Karpas-422 (cell line): Measurements from ENCODE around the gene ADAM22. TPM values are rescaled to one million over a fixed set of nuclear protein-coding genes. Genes with fewer than 3 reads are reported as not detected.

Source experiments
- DNase-seq: peaks from one replicate; pipeline ENCODE4 v3.0.0-alpha.2; 2015
- H2AFZ ChIP-seq: fragments of 200-600 bp; sonication (generic); 2 replicates; pipeline ENCODE4 v1.6.1; 2014; ENCODE audit warnings: antibody characterized with exemption, low read length, mixed read lengths
- H3K27ac ChIP-seq: fragments of 200-600 bp; sonication (generic); 2 replicates; pipeline ENCODE4 v1.5.1; 2014; ENCODE audit warnings: mild to moderate bottlenecking, low read length, moderate library complexity
- H3K27me3 ChIP-seq: fragments of 200-600 bp; sonication (generic); 2 replicates; pipeline ENCODE4 v1.6.1; 2014; ENCODE audit warnings: low read length, mixed read lengths
- H3K36me3 ChIP-seq: fragments of 200-600 bp; sonication (generic); 2 replicates; pipeline ENCODE4 v1.6.1; 2014; ENCODE audit warnings: low read length, mixed read lengths; ENCODE audit not compliant: insufficient read depth
- H3K4me1 ChIP-seq: fragments of 200-600 bp; sonication (generic); 2 replicates; pipeline ENCODE4 v1.6.1; 2014; ENCODE audit warnings: mild to moderate bottlenecking, low read length, mixed read lengths
- H3K4me2 ChIP-seq: fragments of 200-600 bp; sonication (generic); 2 replicates; pipeline ENCODE4 v1.6.1; 2014; ENCODE audit warnings: low read length, low read depth, mild to moderate bottlenecking; ENCODE audit not compliant: poor library complexity, severe bottlenecking
- H3K4me3 ChIP-seq: fragments of 200-600 bp; sonication (generic); 2 replicates; pipeline ENCODE4 v1.5.1; 2014; ENCODE audit warnings: mild to moderate bottlenecking, antibody characterized with exemption, low read length, mixed read lengths
- H3K79me2 ChIP-seq: fragments of 200-600 bp; sonication (generic); 2 replicates; pipeline ENCODE4 v1.6.1; 2014; ENCODE audit warnings: mild to moderate bottlenecking, low read length, mixed read lengths
- H3K9ac ChIP-seq: fragments of 200-600 bp; sonication (generic); 2 replicates; pipeline ENCODE4 v1.6.0; 2014; ENCODE audit warnings: low read length
- H3K9me2 ChIP-seq: fragments of 200-600 bp; sonication (generic), shearing (Covaris generic); replicated peaks from 2 replicates; pipeline ENCODE4 v1.6.0; 2014; ENCODE audit warnings: mild to moderate bottlenecking, low read length, moderate library complexity; ENCODE audit not compliant: insufficient read depth
- H3K9me3 ChIP-seq: fragments of 300-700, 200-600 bp; sonication (generic); 2 replicates; pipeline ENCODE4 v1.6.1; 2014; ENCODE audit warnings: low read length, mixed read lengths
- H4K20me1 ChIP-seq: fragments of 200-600 bp; sonication (generic); 2 replicates; pipeline ENCODE4 v1.6.1; 2014; ENCODE audit warnings: mild to moderate bottlenecking, antibody characterized with exemption, low read length, low read depth; ENCODE audit not compliant: insufficient read depth
- total RNA-seq: library from RNA; depleted of rRNA; stranded (reverse); fragments of >200 nt; shearing (Covaris generic); gene quantifications from 2 replicates; pipeline ENCODE4 v1.2.3, GENCODE V29; 2014; ENCODE audit warnings: low replicate concordance

Gene ADAM22
- total RNA-seq, 1 experiment from 2014 or later: 6.1 TPM

DNA sequence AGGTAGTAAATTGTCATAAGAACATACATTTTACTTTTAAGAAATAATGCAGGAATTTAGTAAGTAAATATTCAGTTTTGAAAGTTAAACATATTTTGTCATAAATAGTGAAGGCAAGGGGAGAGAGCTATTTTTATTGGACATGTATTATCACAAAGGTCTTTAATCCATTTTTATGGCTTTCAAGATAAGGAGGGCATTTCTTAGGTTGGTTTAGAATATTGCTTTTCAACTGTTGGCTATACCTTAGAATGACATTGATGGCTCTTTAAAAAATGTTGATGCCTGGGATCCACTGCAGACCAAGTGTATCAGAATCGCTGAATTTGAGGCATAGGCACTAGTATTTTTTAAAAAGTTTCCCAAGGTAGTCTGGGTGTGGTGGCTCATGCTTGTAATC, 34.0 kb downstream of the ADAM22 start:
- Histone ChIP-seq H3K4me2 (no peak overlapping the region), H3K36me3 (no peaks in the 10 kb centered on the region), H3K9me2 (no peaks in the 10 kb centered on the region), H4K20me1 (no peaks in the 10 kb centered on the region), H3K9ac (no peak overlapping the region), H3K27ac (no peak overlapping the region), H3K79me2 (no peaks in the 10 kb centered on the region), H3K4me1 (no peaks in the 10 kb centered on the region), H3K4me3 (no peak overlapping the region), H3K27me3 (no peaks in the 10 kb centered on the region), H2AFZ (no peak overlapping the region), H3K9me3 (no peaks in the 10 kb centered on the region)
- no peak for DNase-seq

DNA sequence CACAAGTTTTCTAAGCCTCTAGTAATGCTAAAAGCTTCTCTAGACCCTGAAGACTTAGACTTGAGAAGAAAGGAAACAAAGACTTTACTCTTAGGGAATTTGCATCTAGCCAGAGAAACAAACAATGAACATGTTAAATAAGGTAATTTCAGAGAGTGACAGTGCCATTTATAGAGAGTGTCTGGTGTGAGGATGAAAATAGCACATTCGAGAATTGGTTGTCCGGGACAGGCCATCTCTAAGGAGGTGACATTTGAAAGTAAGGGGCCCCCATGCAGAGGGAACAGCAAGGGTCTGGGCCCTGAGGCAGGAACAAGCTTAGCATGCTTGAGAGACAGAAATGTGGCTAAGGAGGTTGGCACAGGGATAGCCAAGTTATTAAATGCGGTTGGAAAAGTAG, 48.1 kb downstream of the ADAM22 start:
- Histone ChIP-seq H3K27ac (no peak overlapping the region), H3K27me3 (no peaks in the 10 kb centered on the region), H3K36me3 (no peaks in the 10 kb centered on the region), H3K9me3 (no peaks in the 10 kb centered on the region), H3K9me2 (no peaks in the 10 kb centered on the region), H4K20me1 (no peaks in the 10 kb centered on the region), H3K4me1 (peaks cover 5% of the 10 kb centered on the region; the same call in 1 of the 2 replicates), H3K79me2 (no peaks in the 10 kb centered on the region), H3K9ac (no peak overlapping the region), H2AFZ (no peak overlapping the region), H3K4me3 (no peak overlapping the region), H3K4me2 (no peak overlapping the region)
- DNase-seq: no peak

DNA sequence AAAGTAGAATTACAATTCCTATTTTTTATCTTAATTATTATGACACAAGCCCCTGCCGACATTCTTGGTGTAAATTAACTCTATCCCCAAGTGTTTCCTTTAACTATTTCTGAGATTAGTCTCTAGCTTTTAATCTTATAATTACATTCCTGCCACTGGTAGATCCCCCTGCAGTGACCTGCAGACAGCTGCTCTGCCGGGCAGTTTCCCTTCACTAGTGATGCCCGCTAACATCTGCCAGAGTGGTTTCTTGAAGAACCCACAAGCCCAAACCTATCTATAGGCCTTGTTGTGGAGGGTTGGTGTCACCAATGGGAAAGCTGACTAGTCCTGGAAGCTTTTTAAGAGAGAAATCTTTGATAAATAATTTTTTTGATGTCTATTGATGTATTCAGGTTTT, 50.0 kb downstream of the ADAM22 start:
- Histone ChIP-seq H3K4me3 (no peak overlapping the region), H4K20me1 (no peaks in the 10 kb centered on the region), H3K27me3 (no peaks in the 10 kb centered on the region), H3K36me3 (no peaks in the 10 kb centered on the region), H3K27ac (no peak overlapping the region), H3K79me2 (no peaks in the 10 kb centered on the region), H3K9me3 (no peaks in the 10 kb centered on the region), H3K4me2 (no peak overlapping the region), H2AFZ (no peak overlapping the region), H3K9me2 (no peaks in the 10 kb centered on the region), H3K4me1 (no peaks in the 10 kb centered on the region), H3K9ac (no peak overlapping the region)
- no peak for DNase-seq

DNA sequence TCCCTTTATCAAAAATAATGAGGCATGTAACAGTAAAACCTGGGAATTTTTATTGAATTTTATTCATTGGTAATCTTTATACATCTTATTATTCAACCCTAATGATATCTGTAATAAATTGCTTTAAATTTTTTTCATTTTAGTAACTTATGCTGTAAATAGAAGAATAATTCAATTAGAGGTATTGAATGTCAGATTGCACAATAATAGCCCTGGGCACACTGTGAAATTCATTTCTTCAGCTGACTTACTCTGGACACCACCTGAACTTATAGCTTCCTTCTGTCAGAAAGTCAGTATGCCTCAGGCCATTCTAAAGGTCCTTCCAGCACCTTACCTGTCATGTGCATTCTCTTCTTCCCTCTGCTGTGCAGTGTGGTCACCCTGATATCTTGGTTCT, 59.2 kb downstream of the ADAM22 start:
- H3K4me2 ChIP-seq: no peak overlapping the region
- H2AFZ ChIP-seq: no peak overlapping the region
- H3K9me3 ChIP-seq: no peaks in the 10 kb centered on the region
- no peaks in the 10 kb centered on the region for H3K36me3 ChIP-seq
- no peak overlapping the region for H3K27ac ChIP-seq
- H3K9ac ChIP-seq: no peak overlapping the region
- H4K20me1 ChIP-seq: no peaks in the 10 kb centered on the region
- no peak overlapping the region for H3K4me3 ChIP-seq
- no peaks in the 10 kb centered on the region for H3K79me2 ChIP-seq
- no peak for DNase-seq
- H3K27me3 ChIP-seq: no peaks in the 10 kb centered on the region
- H3K4me1 ChIP-seq: no peaks in the 10 kb centered on the region
- H3K9me2 ChIP-seq: no peaks in the 10 kb centered on the region

DNA sequence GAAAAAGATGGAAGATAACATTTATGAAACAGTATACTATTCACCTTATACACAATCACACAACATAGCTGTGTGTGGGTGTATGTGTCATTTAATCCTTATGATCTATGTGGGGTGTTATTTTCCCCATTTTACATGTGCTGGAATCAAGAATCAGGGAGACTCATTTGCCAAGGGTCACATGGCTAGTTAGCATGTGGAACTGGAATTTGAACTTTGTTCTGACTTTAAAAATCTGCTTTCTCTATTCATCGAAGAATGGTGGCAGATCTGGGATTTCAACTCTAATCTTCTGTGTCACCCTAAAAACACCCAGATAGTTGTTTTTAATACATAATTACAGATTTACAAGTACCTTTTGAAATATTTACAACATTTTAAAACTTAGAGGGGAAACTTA, 65.2 kb downstream of the ADAM22 start:
- Histone ChIP-seq H3K9me2 (no peaks in the 10 kb centered on the region), H3K9me3 (no peaks in the 10 kb centered on the region), H3K4me1 (no peaks in the 10 kb centered on the region), H3K27ac (no peak overlapping the region), H3K9ac (no peak overlapping the region), H3K27me3 (no peaks in the 10 kb centered on the region), H3K4me2 (no peak overlapping the region), H3K36me3 (no peaks in the 10 kb centered on the region), H3K79me2 (no peaks in the 10 kb centered on the region), H3K4me3 (no peak overlapping the region), H4K20me1 (no peaks in the 10 kb centered on the region), H2AFZ (no peak overlapping the region)
- no peak for DNase-seq

DNA sequence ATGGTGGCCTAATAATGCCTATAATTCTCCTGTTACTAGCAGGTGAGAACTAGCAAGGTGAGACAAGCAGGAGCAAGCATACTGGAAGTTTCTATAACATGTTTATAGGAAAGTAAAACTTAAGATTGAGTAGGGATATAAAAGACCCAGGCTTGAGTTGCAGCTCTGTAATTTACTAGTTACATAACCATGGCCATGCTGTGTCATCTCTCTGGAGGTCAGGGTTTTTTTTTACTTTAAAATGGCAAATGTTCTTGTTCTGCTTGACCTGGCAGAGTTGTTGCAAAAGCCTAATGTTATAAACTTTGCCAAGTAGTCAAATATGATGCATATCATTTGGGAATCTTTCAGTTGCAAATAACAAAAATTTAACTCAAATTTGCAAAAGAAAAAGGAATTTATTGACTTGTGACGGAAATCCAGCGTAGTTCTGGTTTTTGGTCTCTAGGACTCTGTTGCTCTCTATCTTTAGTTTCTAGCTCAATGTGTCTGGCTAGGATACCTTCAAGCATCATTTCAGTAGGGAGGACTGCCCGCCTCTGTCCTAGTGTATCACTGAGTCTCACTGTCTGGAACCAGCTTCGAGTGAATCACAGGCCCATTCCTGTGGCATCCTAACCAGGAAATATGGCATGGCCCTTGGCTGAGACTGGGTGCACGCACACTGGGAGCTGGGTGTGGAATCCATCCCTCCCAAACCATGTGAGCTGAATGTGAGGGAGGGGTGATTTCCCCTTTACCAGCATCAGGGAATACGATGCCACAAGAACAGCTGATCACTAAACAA, 67.9 kb downstream of the ADAM22 start:
- H3K36me3 ChIP-seq: no peaks in the 10 kb centered on the region
- H3K4me2 ChIP-seq: no peak overlapping the region
- no peaks in the 10 kb centered on the region for H4K20me1 ChIP-seq
- H3K4me1 ChIP-seq: no peaks in the 10 kb centered on the region
- no peak for DNase-seq
- H3K9ac ChIP-seq: no peak overlapping the region
- H2AFZ ChIP-seq: no peak overlapping the region
- no peaks in the 10 kb centered on the region for H3K27me3 ChIP-seq
- no peaks in the 10 kb centered on the region for H3K79me2 ChIP-seq
- H3K9me2 ChIP-seq: no peaks in the 10 kb centered on the region
- no peaks in the 10 kb centered on the region for H3K9me3 ChIP-seq
- H3K4me3 ChIP-seq: no peak overlapping the region
- H3K27ac ChIP-seq: no peak overlapping the region

DNA sequence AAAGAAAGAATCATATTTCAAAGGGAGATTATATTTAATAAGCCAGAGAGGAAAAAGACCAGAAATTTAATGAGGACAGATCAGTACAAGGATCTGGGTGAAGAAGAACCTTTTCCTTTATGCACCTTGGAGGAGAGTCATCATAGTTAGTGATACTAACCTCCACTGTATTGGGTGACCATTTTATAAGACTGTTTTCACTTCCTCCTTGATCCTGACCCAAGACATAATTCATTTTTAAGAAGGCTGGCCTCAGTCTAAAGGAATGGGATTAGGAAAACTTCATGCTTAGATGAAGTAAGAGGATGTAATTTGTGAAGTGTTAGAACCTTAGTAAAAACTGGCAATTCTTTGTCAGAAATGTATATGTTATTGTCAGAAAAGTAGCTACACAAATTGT, 68.6 kb downstream of the ADAM22 start:
- no peaks in the 10 kb centered on the region for H3K27me3 ChIP-seq
- H4K20me1 ChIP-seq: no peaks in the 10 kb centered on the region
- H3K9me3 ChIP-seq: no peaks in the 10 kb centered on the region
- no peak overlapping the region for H3K9ac ChIP-seq
- no peak overlapping the region for H2AFZ ChIP-seq
- H3K9me2 ChIP-seq: no peaks in the 10 kb centered on the region
- no peaks in the 10 kb centered on the region for H3K4me1 ChIP-seq
- no peak overlapping the region for H3K4me2 ChIP-seq
- no peaks in the 10 kb centered on the region for H3K36me3 ChIP-seq
- DNase-seq: no peak
- no peak overlapping the region for H3K27ac ChIP-seq
- no peak overlapping the region for H3K4me3 ChIP-seq
- H3K79me2 ChIP-seq: no peaks in the 10 kb centered on the region

DNA sequence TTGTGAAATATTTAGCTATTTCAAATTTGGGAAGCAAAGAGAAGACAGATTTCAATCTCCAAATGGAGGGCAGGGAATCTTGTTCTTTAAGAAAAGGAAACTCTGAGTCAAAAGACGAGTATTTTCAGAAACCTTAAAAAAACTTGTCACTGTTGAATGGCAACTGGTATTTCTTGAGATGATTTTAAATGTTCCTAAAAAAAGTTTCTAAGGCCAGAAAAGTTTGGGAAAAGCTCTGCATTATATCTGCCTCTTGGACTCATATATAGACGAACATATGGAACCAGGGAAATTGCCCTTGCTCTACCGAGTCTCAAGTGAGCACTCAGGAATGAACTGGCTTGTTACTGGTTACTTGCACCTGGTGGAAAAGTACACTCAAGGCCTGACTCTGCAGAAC, 69.5 kb downstream of the ADAM22 start:
- H3K27ac ChIP-seq: no peak overlapping the region
- H3K4me3 ChIP-seq: no peak overlapping the region
- no peak overlapping the region for H2AFZ ChIP-seq
- H3K9ac ChIP-seq: no peak overlapping the region
- H4K20me1 ChIP-seq: no peaks in the 10 kb centered on the region
- H3K9me2 ChIP-seq: no peaks in the 10 kb centered on the region
- H3K9me3 ChIP-seq: no peaks in the 10 kb centered on the region
- no peak for DNase-seq
- H3K79me2 ChIP-seq: no peaks in the 10 kb centered on the region
- no peak overlapping the region for H3K4me2 ChIP-seq
- H3K27me3 ChIP-seq: no peaks in the 10 kb centered on the region
- H3K36me3 ChIP-seq: no peaks in the 10 kb centered on the region
- H3K4me1 ChIP-seq: no peaks in the 10 kb centered on the region
